ENCODE measurements around the gene OR8H3. TPM values are rescaled to one million over a fixed set of nuclear protein-coding genes. Genes with fewer than 3 reads are reported as not detected.
"Not testable (repeated sequence)": the region's sequence is repeated elsewhere in the genome, so short reads cannot be mapped to it uniquely, and the experiment has no call there.

Gene OR8H3
- total RNA-seq, 1 experiment from 2014 or later: not detected

GRCh38 chr11:56103210-56103737, 18.9 kb upstream of the OR8H3 start, which contains the start of gene OR8H2:
Gene OR8H2 (plus strand): TSS chr11:56103687. CDS start chr11:56105043, 1,356 bp downstream.
- Histone ChIP-seq H3F3A (ENCODE audit: low read length, unreplicated experiment) (no peaks in the 10 kb centered on the region), H3K79me2 (ENCODE audit: low read length) (no peaks in the 10 kb centered on the region), H3K9me3 (ENCODE audit: low read length) (0 out of 2 replicates have a peak, but pooled peaks cover 3% of the 10 kb centered on the region), H3K4me1 (ENCODE audit: insufficient read depth, low read length) (no peaks in the 10 kb centered on the region), H3K4me3 (ENCODE audit: low read length) (no peak within 1 kb of the TSS), H2AFZ (ENCODE audit: low read length) (no peak within 1 kb of the TSS), H3K9ac (ENCODE audit: low read length) (no peak within 1 kb of the TSS), H3K27me3 (ENCODE audit: low read length) (no peaks in the 10 kb centered on the region), H3K9me2 (replicated peaks; ENCODE audit: low read length) (no peaks in the 10 kb centered on the region), H3K4me2 (ENCODE audit: low read length) (no peak within 1 kb of the TSS), H3K36me3 (ENCODE audit: low read depth, low read length) (no peaks in the 10 kb centered on the region), H4K20me1 (ENCODE audit: low read length) (no peaks in the 10 kb centered on the region), H3K27ac (ENCODE audit: low read length) (no peak within 1 kb of the TSS)
- intact Hi-C loops (cut with micrococcal nuclease): no loop called here
- ATAC-seq: no peak
- TF ChIP-seq EZH2 (IDR thresholded peaks at IDR 0.05; ENCODE audit: low read length, unreplicated experiment) (no peak), EZH2phosphoT487 (IDR thresholded peaks at IDR 0.05; ENCODE audit: borderline replicate concordance, low read length) (no peak)
- TF ChIP-seq, protein P1, sequence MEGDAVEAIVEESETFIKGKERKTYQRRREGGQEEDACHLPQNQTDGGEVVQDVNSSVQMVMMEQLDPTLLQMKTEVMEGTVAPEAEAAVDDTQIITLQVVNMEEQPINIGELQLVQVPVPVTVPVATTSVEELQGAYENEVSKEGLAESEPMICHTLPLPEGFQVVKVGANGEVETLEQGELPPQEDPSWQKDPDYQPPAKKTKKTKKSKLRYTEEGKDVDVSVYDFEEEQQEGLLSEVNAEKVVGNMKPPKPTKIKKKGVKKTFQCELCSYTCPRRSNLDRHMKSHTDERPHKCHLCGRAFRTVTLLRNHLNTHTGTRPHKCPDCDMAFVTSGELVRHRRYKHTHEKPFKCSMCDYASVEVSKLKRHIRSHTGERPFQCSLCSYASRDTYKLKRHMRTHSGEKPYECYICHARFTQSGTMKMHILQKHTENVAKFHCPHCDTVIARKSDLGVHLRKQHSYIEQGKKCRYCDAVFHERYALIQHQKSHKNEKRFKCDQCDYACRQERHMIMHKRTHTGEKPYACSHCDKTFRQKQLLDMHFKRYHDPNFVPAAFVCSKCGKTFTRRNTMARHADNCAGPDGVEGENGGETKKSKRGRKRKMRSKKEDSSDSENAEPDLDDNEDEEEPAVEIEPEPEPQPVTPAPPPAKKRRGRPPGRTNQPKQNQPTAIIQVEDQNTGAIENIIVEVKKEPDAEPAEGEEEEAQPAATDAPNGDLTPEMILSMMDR (conservative IDR thresholded peaks at IDR 0.05; ENCODE audit: low read depth, low read length): no peak
- POLR2A ChIA-PET (ENCODE audit: unreplicated experiment): no interaction called here
- BruUV-seq (replicated peaks): no TSS peak
- CTCF ChIA-PET: no interaction called here
- no peak for DNase-seq

- no peak within 1 kb of the TSS for H3K4me3 ChIP-seq (ENCODE audit: low read length)
- H3K36me3 ChIP-seq (ENCODE audit: low read depth, low read length): no peaks in the 10 kb centered on the region
- ATAC-seq (no peak), DNase-seq (no peak)
- POLR2A ChIA-PET (ENCODE audit: unreplicated experiment): no interaction called here
- no peak within 1 kb of the TSS for H3K4me2 ChIP-seq (ENCODE audit: low read length)
- 0 out of 2 replicates have a peak, but pooled peaks cover 4% of the 10 kb centered on the region for H3K9me3 ChIP-seq (ENCODE audit: low read length)
- H3K4me1 ChIP-seq (ENCODE audit: insufficient read depth, low read length): no peaks in the 10 kb centered on the region
- TF ChIP-seq, protein P1 (conservative IDR thresholded peaks at IDR 0.05; ENCODE audit: low read depth, low read length): no peak
- TF ChIP-seq EZH2 (IDR thresholded peaks at IDR 0.05; ENCODE audit: low read length, unreplicated experiment) (no peak), EZH2phosphoT487 (IDR thresholded peaks at IDR 0.05; ENCODE audit: borderline replicate concordance, low read length) (no peak)
- H2AFZ ChIP-seq (ENCODE audit: low read length): no peak within 1 kb of the TSS
- H3K27me3 ChIP-seq (ENCODE audit: low read length): no peaks in the 10 kb centered on the region
- intact Hi-C loops (cut with micrococcal nuclease): no loop called here
- H3K79me2 ChIP-seq (ENCODE audit: low read length): no peaks in the 10 kb centered on the region
- H3K9ac ChIP-seq (ENCODE audit: low read length): no peak within 1 kb of the TSS
- H4K20me1 ChIP-seq (ENCODE audit: low read length): no peaks in the 10 kb centered on the region
- no peaks in the 10 kb centered on the region for H3F3A ChIP-seq (ENCODE audit: low read length, unreplicated experiment)
- CTCF ChIA-PET: no interaction called here
- no peak within 1 kb of the TSS for H3K27ac ChIP-seq (ENCODE audit: low read length)
- no TSS peak for BruUV-seq (replicated peaks)
- H3K9me2 ChIP-seq (replicated peaks; ENCODE audit: low read length): no peaks in the 10 kb centered on the region
These were observed 18.0 kb downstream of the OR8H3 start, which contains the start of gene OR8J3 for GRCh38 chr11:56140151-56140661. Gene OR8J3 (minus strand): TSS chr11:56140201. CDS start chr11:56137718, 2,483 bp downstream.

GRCh38 chr11:56143681-56144080, 21.5 kb downstream of the OR8H3 start:
- H3K36me3 ChIP-seq (ENCODE audit: low read depth, low read length); H3K4me3 ChIP-seq (ENCODE audit: low read length); H3F3A ChIP-seq (ENCODE audit: low read length, unreplicated experiment); BruUV-seq (replicated peaks); H3K9me2 ChIP-seq (replicated peaks; ENCODE audit: low read length); H2AFZ ChIP-seq (ENCODE audit: low read length); ATAC-seq; H3K4me1 ChIP-seq (ENCODE audit: insufficient read depth, low read length); H3K27me3 ChIP-seq (ENCODE audit: low read length); POLR2A ChIA-PET (ENCODE audit: unreplicated experiment); intact Hi-C loops (cut with micrococcal nuclease); H4K20me1 ChIP-seq (ENCODE audit: low read length); H3K9ac ChIP-seq (ENCODE audit: low read length); H3K9me3 ChIP-seq (ENCODE audit: low read length); H3K79me2 ChIP-seq (ENCODE audit: low read length); CTCF ChIA-PET; H3K4me2 ChIP-seq (ENCODE audit: low read length); DNase-seq; H3K27ac ChIP-seq (ENCODE audit: low read length): not testable (repeated sequence)

Measured in PC-3 (cell line).